ENCODE measurements around the gene XRCC5. TPM values are rescaled to one million over a fixed set of nuclear protein-coding genes. Genes with fewer than 3 reads are reported as not detected.

Gene XRCC5
- total and polyA plus RNA-seq, 2 donors (not counting 3 experiments of a cell fraction or from before 2014, with no cell fraction given): 267 to 319 TPM

- Histone ChIP-seq H2AFZ (ENCODE audit: low read depth, low read length) (peak overlapping the region; percentile 99), H4K20me1 (replicated peaks; ENCODE audit: control insufficient read depth, extremely low read depth, insufficient read depth, low read length) (no peaks in the 10 kb centered on the region), H3K9me3 (replicated peaks; ENCODE audit: control insufficient read depth, insufficient read depth, low read length) (no peaks in the 10 kb centered on the region), H3K27me3 (ENCODE audit: control insufficient read depth in 2 of 2, insufficient read depth in 2 of 2, low read length in 2 of 2) (peaks cover 8% of the 10 kb centered on the region in 2 experiments), H3K27ac (ENCODE audit: insufficient read depth, low read depth, low read length) (no peak overlapping the region), H3K36me3 (ENCODE audit: control insufficient read depth in 2 of 2, extremely low read depth in 1 of 2, insufficient read depth in 2 of 2, low read length in 2 of 2) (no peaks in the 10 kb centered on the region), H3K9ac (replicated peaks; ENCODE audit: extremely low read depth, insufficient read depth, low read length) (peak overlapping the region; percentile 45), H3K79me2 (ENCODE audit: control insufficient read depth, insufficient read depth, low read length) (no peaks in the 10 kb centered on the region), H3K4me2 (ENCODE audit: insufficient read depth, low read length) (peak overlapping the region; percentile 80), H3K4me1 (ENCODE audit: control insufficient read depth, extremely low read depth, insufficient read depth, low read length) (peaks cover 9% of the 10 kb centered on the region), H3K9me1 (replicated peaks; ENCODE audit: control insufficient read depth, extremely low read depth, insufficient read depth, low read length) (no peaks in the 10 kb centered on the region), H3K4me3 (replicated peaks in 1 of 3; ENCODE audit: insufficient read depth in 1 of 3, low read depth in 1 of 3, low read length in 3 of 3) (peak overlapping the region in 2 of 3 experiments; percentile 38 to 68)
- DNase-seq (ENCODE audit: low read depth, low spot score): no peak
- CTCF ChIA-PET: interaction anchor here (1.4 to 1.8 kb wide), 5 partner anchors 26 to 131 kb away, joined by 4 to 6 read pairs (median 4); no protein-coding TSS in a partner anchor
- dilution Hi-C loops (cut with MboI; ENCODE audit: extremely low pct_ligation_motif_present, low sequenced_read_pairs): no loop called here
- peak; percentile 21 for FAIRE-seq
- no peak for TF ChIP-seq JUN (IDR thresholded peaks at IDR 0.05; ENCODE audit: borderline replicate concordance, insufficient read depth, insufficient read length, low read depth)
- no peak for TF ChIP-seq MAX (IDR thresholded peaks at IDR 0.05; ENCODE audit: insufficient read depth, insufficient read length)
- no peak for TF ChIP-seq FOS (IDR thresholded peaks at IDR 0.05; ENCODE audit: borderline replicate concordance, insufficient read depth, low read length)
- TF ChIP-seq MYC (IDR thresholded peaks at IDR 0.05; ENCODE audit: low read depth, low read length): no peak
- TF ChIP-seq GATA2 (IDR thresholded peaks at IDR 0.05; ENCODE audit: insufficient read depth, insufficient read length, low read depth, low read length): no peak
- no peak for TF ChIP-seq POLR2A (IDR thresholded peaks at IDR 0.05; ENCODE audit: low read depth, low read length)
- TF ChIP-seq, protein P1, sequence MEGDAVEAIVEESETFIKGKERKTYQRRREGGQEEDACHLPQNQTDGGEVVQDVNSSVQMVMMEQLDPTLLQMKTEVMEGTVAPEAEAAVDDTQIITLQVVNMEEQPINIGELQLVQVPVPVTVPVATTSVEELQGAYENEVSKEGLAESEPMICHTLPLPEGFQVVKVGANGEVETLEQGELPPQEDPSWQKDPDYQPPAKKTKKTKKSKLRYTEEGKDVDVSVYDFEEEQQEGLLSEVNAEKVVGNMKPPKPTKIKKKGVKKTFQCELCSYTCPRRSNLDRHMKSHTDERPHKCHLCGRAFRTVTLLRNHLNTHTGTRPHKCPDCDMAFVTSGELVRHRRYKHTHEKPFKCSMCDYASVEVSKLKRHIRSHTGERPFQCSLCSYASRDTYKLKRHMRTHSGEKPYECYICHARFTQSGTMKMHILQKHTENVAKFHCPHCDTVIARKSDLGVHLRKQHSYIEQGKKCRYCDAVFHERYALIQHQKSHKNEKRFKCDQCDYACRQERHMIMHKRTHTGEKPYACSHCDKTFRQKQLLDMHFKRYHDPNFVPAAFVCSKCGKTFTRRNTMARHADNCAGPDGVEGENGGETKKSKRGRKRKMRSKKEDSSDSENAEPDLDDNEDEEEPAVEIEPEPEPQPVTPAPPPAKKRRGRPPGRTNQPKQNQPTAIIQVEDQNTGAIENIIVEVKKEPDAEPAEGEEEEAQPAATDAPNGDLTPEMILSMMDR (IDR thresholded peaks at IDR 0.05; ENCODE audit: extremely low read depth in 1 of 2, insufficient read depth in 1 of 2, low read depth in 1 of 2, low read length in 2 of 2): no peak
- TF ChIP-seq POLR2AphosphoS5 (IDR thresholded peaks at IDR 0.05; ENCODE audit: insufficient read depth, low read depth, low read length): no peak
- no peak for TF ChIP-seq EZH2 (IDR thresholded peaks at IDR 0.05; ENCODE audit: borderline replicate concordance, low read depth, low read length, severe bottlenecking)
- intact Hi-C loops (cut with micrococcal nuclease): no loop called here
- BruUV-seq (replicated peaks): no TSS peak
- POLR2A ChIA-PET: interaction anchor here (0.9 kb wide), 1 partner anchor 29 kb away, joined by 3 read pairs; no protein-coding TSS in a partner anchor
These were observed 28.1 kb upstream of the XRCC5 start for GRCh38 chr2:216081012-216081411.

All from endothelial cell of umbilical vein (primary cell).